DMS114 treated with DMSO at 0.1 percent for 48 hours (cell line): ENCODE measurements around the gene IZUMO2.
"Not testable (repeated sequence)": the region's sequence is repeated elsewhere in the genome, so short reads cannot be mapped to it uniquely, and the experiment has no call there.

Experiments used
- DNase-seq: peaks from one replicate; lab custom pipeline; 2025; ENCODE audit not compliant: unreplicated experiment; lab: John Stamatoyannopoulos, UW

Gene IZUMO2

GRCh38 chr19:50187937-50188336, 24.9 kb upstream of the IZUMO2 start:
- DNase-seq: no peak

GRCh38 chr19:50184196-50184595, 21.1 kb upstream of the IZUMO2 start:
- no peak for DNase-seq

GRCh38 chr19:50181121-50181520, 18.0 kb upstream of the IZUMO2 start:
- DNase-seq: no peak

- no peak for DNase-seq
Observed at GRCh38 chr19:50178859-50179537, 15.9 kb upstream of the IZUMO2 start.

DNA sequence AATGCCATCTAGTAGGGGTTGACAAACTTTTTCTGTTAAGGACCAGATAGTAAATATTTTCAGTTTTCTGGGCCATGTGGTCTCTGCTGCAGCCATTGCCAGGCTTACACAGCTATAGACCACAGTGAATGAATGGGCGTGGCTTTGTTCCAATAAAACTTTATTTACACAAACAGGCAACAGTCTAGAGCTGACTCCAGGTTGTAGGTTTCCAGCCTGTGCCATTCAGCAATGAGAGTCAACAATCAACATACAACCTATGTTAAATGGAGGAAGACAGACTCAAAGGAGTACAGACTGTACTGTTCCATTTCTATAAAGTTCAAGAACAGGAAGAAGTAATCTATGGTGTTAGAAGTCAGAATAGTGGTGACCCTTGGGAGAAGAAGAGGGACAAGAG, 15.2 kb upstream of the IZUMO2 start:
- no peak for DNase-seq

GRCh38 chr19:50176775-50177174, 13.7 kb upstream of the IZUMO2 start:
- DNase-seq: no peak

DNA sequence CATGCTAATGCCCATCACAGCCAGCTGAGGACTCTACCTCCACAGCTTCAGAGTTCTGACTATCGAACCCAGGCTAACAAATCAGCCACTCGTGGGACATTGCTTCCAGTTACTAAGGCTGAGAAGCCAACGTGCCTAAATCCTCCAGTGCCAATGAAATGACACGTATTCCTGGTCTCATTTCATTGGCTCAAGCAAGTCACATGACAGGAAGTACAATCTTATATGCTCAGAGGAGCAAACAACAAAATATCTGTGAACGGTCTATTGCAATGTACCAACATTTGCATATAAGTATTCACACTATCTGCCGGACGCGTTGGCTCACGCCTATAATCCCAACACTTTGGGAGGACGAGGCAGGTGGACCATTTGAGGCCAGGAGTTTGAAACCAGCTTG, 12.8 kb upstream of the IZUMO2 start:
- no peak for DNase-seq

DNA sequence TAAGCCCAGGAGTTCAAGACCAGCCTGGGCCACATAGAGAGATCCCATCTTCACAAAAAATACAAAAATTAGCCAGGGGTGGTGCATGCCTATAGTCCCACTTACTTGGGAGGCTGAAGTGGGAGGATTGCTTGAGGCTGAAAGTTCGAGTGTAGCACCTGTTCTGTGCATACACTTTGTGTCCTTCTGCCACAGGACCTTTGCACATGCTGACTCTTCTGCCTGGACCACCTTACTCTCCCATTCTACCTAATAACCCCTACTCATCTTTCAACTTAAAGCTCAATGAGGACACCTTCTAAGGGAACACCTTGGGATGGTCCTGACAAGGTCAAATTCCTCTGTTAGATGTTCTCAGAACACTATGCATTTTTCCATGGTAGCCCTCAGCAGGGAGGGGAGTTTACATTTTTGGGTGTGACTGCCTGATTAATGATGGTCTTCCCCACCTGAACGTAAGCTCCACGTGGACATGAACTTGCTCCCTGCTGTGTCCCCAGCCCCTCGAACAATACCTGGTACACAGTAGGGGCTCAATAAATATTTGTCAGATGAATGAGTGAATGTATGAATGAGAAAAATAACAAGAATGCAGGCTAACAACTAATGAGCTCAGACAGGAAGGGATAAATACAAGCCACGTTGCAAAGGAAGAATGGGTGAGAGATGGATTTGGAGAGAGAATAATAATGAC, 11.2 kb upstream of the IZUMO2 start:
- no peak for DNase-seq

- DNase-seq: no peak
Observed at GRCh38 chr19:50173127-50173526, 10.0 kb upstream of the IZUMO2 start.

DNA sequence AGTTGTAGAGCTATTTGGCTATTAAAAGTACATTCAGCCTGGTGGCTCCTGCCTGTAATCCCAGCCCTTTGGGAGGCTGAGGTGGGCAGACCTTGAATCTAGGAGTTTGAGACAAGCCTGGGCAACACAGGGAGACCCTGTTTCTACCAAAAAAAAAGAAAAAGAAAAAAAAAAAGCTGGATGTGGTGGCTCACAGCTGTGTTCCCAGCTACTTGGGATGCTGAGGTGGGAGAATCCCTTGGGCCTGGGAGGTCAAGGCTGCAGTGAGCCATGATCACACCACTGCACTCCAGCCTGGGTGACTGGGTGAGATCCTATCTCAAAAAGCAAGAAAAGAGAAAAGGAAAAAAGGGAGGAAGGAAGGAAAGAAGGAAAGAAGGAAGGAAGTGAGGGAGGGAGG, 9.6 kb upstream of the IZUMO2 start:
- DNase-seq: no peak

DNA sequence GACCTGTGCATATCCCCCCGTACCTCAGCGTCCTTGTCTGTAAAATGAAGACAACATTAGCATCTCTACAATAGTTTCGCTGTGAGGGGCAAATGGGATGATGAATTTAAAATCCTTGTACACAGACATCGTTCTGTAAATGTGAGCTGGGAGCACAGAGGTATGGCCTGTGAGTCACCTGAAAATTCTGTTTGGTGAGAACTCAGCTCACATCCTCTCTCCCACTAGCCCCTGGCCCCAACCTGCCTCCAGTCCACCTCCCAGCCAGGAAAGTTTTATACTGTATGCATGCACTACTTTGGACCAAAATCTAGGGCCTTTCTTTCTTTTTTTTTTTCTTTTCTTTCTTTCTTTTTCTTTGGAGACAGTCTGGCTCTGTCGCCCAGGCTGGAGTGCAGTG, 8.7 kb upstream of the IZUMO2 start:
- DNase-seq: no peak

DNA sequence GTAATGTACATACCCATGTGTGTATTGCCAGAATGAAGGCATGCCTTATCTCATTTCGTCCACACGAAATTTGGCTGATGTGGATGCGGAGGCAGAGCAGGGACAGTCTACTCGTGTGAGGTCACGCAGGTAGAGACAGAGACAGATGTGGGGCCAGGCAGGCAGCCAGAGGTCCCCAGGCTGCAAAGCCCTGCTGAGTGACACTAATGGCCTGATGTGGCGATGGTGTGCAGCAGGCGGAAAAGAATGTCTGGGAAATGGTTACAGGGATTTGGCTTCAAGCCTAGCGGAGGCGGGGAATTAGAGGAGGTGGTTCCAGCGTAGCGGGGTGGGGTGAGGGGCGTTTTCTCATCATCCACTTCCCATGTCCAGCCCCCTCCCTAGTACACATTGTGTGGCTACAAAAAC, 4.2 kb upstream of the IZUMO2 start:
- no peak for DNase-seq

DNA sequence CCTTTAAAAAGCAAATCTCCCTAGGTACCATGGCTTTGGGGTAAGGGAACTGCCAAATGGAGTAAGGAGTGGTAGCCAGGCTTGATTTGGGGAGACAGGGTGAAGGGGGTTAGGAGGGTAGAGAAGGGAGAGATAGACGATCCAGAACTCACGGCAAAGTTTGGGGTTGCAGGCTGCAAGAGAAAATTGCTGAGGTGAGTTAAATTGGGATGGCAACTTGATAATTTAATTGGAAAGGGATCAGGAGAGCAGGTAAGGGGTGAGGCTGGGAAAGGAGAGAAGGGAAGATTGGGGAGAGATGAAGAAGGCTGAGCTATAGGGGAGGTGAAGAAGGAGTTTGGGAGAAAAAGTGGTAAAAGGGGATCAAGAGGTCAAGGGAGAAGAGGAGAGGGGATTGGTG, 4.0 kb downstream of the IZUMO2 start:
- DNase-seq: no peak

DNA sequence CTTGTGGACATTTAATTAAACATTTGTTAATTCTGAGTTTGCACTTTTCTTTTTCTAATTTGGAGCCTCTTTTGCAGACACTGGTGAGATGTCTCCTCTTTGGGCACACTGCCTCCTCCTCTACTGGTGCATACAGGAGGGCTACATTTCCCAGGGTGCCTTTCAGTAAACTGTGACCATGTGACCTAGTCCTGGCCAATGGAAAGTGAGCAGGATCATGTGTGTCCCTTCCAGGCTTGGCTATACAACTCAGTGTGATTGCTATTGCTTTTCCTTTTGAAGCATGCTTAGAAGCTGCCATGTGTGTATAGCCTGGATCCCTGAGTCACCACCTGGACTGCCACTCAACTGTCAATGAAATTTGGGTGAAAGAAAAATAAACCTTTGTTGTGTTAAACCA, 4.5 kb downstream of the IZUMO2 start:
- no peak for DNase-seq

GRCh38 chr19:50155520-50156109, 7.5 kb downstream of the IZUMO2 start:
- DNase-seq: no peak

GRCh38 chr19:50154529-50154928, 8.6 kb downstream of the IZUMO2 start:
- no peak for DNase-seq

- DNase-seq: no peak
Observed at GRCh38 chr19:50152578-50152977, 10.5 kb downstream of the IZUMO2 start.

- DNase-seq: no peak
Observed at GRCh38 chr19:50148528-50148927, 14.6 kb downstream of the IZUMO2 start.

- DNase-seq: peak; percentile 89
Observed at GRCh38 chr19:50147462-50148423, 15.3 kb downstream of the IZUMO2 start.

- not testable (repeated sequence) for DNase-seq
Observed at GRCh38 chr19:50141921-50142320, 21.2 kb downstream of the IZUMO2 start.

GRCh38 chr19:50140118-50140845, 22.8 kb downstream of the IZUMO2 start:
- not testable (repeated sequence) for DNase-seq
